HG03097 (cell line): ENCODE measurements around the gene ANTXR1.

Experiments
- ATAC-seq: cut with Tn5 transposase; IDR thresholded peaks from one replicate; pipeline ENCODE4 v1.9.1; 2021; ENCODE audit not compliant: unreplicated experiment, low FRiP score

Gene ANTXR1

GRCh38 chr2:69013142-69013839 lies at the start of gene ANTXR1:
ANTXR1 (plus strand) TSS chr2:69013179; CDS start chr2:69013500, 321 bp downstream.
- no peak for ATAC-seq

GRCh38 chr2:68964282-68964681 lies 48.7 kb upstream of the ANTXR1 start:
- ATAC-seq = no peak

GRCh38 chr2:68968221-68968620 lies 44.8 kb upstream of the ANTXR1 start:
- no peak for ATAC-seq

- ATAC-seq = no peak
Observed at GRCh38 chr2:68969736-68970490, 43.1 kb upstream of the ANTXR1 start.

- no peak for ATAC-seq
Observed at GRCh38 chr2:68970566-68971265, 42.3 kb upstream of the ANTXR1 start.

- no peak for ATAC-seq
Observed at GRCh38 chr2:68971591-68972231, 41.3 kb upstream of the ANTXR1 start.

GRCh38 chr2:68974251-68974650 lies 38.7 kb upstream of the ANTXR1 start, which contains the start of gene GKN1:
GKN1 (plus strand) TSS chr2:68974636; CDS start chr2:68974678, 42 bp downstream.
- ATAC-seq = no peak

GRCh38 chr2:68974946-68975665 lies 37.9 kb upstream of the ANTXR1 start:
- no peak for ATAC-seq

- ATAC-seq = no peak
Observed at GRCh38 chr2:68975844-68976243, 37.1 kb upstream of the ANTXR1 start.

- ATAC-seq = no peak
Observed at GRCh38 chr2:68977453-68977852, 35.5 kb upstream of the ANTXR1 start.

GRCh38 chr2:68978098-68978497 lies 34.9 kb upstream of the ANTXR1 start:
- ATAC-seq = no peak

- no peak for ATAC-seq
Observed at GRCh38 chr2:68980956-68981355, 32.0 kb upstream of the ANTXR1 start.

GRCh38 chr2:68987021-68987503 lies 25.9 kb upstream of the ANTXR1 start:
- ATAC-seq = no peak

GRCh38 chr2:68989035-68989434 lies 23.9 kb upstream of the ANTXR1 start:
- no peak for ATAC-seq

GRCh38 chr2:68992341-68992740 lies 20.6 kb upstream of the ANTXR1 start:
- ATAC-seq = no peak

- no peak for ATAC-seq
Observed at GRCh38 chr2:68992933-68993332, 20.0 kb upstream of the ANTXR1 start.

GRCh38 chr2:68993660-68994059 lies 19.3 kb upstream of the ANTXR1 start:
- ATAC-seq = no peak

GRCh38 chr2:68994864-68995263 lies 18.1 kb upstream of the ANTXR1 start:
- ATAC-seq = no peak

- no peak for ATAC-seq
Observed at GRCh38 chr2:68995916-68996315, 17.1 kb upstream of the ANTXR1 start.

GRCh38 chr2:68997401-68997800 lies 15.6 kb upstream of the ANTXR1 start:
- ATAC-seq = no peak
